GM10248 (cell line): Measurements from ENCODE around the gene TLR9.

Experiments
- CTCF ChIA-PET: fragments of 300-600 bp; sonication (Branson Sonifier 250); formaldehyde crosslinking; extraction: SDS; loops from one replicate; lab custom pipeline; 2021; ENCODE audit warnings: antibody characterized with exemption; lab: Yijun Ruan, JAX
- POLR2A ChIA-PET: fragments of 350-650 bp; sonication (Branson Sonifier 250); formaldehyde crosslinking; extraction: SDS; loops from one replicate; lab custom pipeline; 2020; ENCODE audit warnings: antibody characterized with exemption; lab: Yijun Ruan, JAX
- DNase-seq: peaks from one replicate; pipeline ENCODE4 v3.0.0; 2012; ENCODE audit errors: extremely low spot score
- TF ChIP-seq, protein P1 (sequence below): IDR thresholded peaks from 2 replicates; pipeline ENCODE4 v1.5.1; 2012; ENCODE audit warnings: mild to moderate bottlenecking, low read depth; ENCODE audit errors: extremely low read depth, missing control alignments, control extremely low read depth

TLR9 gene

DNA sequence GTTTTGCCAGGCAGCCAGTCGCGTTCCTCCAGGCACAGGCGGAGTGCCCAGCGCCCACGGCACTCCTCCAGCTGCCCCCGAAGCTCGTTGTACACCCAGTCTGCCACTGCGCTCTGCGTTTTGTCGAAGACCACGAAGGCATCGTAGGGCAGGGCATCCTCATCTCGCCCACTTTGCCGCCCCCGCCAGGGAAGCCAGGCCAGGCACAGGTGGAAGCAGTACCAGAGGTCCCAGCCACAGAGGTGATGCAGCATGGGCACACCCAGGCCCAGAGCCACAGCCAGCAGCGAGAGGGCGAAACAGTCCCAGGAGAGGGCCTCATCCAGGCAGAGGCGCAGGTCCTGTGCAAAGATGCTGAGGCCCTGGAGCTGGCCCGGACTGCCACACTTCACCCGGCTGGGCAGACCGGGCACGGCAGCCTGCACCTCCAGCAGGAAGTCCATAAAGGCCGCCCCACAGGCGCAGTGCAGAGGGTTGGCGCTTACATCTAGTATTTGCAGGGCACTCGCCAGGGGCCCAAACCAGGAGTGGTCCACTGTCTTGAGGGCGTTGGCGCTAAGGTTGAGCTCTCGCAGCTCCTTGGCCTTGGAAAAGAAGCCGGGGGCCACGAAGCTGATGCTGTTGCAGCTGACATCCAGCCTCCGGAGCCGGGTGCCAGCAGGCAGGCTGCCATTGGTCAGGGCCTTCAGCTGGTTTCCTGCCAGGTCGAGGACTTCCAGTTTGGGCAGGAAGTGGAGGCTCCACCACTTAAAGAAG, 3.7 kb downstream of the TLR9 start:
- ChIA-PET POLR2A (no interaction called here), CTCF (interaction anchor here (1.0 to 11.6 kb wide), 28 partner anchors 9 to 248 kb away, joined by 3 to 172 read pairs (median 9); partner anchors contain the start of genes ABHD14B, PPM1M, SEMA3G and TWF2)
- TF ChIP-seq, protein P1, sequence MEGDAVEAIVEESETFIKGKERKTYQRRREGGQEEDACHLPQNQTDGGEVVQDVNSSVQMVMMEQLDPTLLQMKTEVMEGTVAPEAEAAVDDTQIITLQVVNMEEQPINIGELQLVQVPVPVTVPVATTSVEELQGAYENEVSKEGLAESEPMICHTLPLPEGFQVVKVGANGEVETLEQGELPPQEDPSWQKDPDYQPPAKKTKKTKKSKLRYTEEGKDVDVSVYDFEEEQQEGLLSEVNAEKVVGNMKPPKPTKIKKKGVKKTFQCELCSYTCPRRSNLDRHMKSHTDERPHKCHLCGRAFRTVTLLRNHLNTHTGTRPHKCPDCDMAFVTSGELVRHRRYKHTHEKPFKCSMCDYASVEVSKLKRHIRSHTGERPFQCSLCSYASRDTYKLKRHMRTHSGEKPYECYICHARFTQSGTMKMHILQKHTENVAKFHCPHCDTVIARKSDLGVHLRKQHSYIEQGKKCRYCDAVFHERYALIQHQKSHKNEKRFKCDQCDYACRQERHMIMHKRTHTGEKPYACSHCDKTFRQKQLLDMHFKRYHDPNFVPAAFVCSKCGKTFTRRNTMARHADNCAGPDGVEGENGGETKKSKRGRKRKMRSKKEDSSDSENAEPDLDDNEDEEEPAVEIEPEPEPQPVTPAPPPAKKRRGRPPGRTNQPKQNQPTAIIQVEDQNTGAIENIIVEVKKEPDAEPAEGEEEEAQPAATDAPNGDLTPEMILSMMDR, result no peak
- no peak for DNase-seq

- TF ChIP-seq, protein P1, result no peak
- no peak for DNase-seq
- POLR2A ChIA-PET, result no interaction called here
- CTCF ChIA-PET, result interaction anchor here (0.6 to 11.6 kb wide), 46 partner anchors 10 to 227 kb away, joined by 3 to 172 read pairs (median 4); partner anchors contain the start of genes POC1A, PPM1M, SEMA3G and TWF2
Measured at GRCh38 chr3:52221141-52221562, 4.3 kb downstream of the TLR9 start.

DNA sequence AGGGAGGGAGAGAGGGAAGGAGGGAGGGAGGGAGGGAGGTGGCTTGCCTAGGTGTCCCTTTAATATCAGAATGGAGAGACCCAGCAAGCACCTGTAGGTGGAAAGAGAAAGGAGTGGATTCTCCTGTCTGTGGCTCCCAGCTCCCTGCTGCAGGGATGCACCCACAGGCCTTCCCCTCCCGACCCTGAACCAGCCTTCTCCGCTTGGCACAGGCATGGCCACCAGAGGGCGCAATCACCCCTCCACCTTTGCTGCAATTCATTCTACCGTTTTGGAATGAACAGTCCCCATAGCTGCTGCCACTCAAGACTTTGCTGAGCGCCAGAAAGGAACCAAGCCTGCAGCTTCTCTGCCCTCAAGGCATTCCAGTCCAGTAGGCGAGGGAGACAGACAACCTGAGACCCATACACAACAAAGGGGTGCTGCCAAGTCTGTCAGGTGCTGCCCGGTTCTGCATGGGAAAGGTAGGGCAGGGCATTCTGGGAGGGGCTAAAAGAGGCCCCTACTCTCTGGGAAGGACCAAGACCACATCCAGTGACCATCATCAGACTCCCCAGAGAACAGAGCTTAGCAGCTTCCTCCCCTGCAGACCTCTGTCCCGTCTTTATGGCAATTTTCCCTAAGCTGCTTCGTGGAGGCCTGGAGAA, 4.9 kb downstream of the TLR9 start:
- peak; percentile 85 for DNase-seq
- CTCF ChIA-PET, result interaction anchor here (0.6 to 11.6 kb wide), 50 partner anchors 11 to 226 kb away, joined by 3 to 172 read pairs (median 4); partner anchors contain the start of genes POC1A, PPM1M, SEMA3G and TWF2
- POLR2A ChIA-PET, result interaction anchor here (1.1 kb wide), 1 partner anchor 9 kb away, joined by 3 read pairs; no protein-coding TSS in a partner anchor

DNA sequence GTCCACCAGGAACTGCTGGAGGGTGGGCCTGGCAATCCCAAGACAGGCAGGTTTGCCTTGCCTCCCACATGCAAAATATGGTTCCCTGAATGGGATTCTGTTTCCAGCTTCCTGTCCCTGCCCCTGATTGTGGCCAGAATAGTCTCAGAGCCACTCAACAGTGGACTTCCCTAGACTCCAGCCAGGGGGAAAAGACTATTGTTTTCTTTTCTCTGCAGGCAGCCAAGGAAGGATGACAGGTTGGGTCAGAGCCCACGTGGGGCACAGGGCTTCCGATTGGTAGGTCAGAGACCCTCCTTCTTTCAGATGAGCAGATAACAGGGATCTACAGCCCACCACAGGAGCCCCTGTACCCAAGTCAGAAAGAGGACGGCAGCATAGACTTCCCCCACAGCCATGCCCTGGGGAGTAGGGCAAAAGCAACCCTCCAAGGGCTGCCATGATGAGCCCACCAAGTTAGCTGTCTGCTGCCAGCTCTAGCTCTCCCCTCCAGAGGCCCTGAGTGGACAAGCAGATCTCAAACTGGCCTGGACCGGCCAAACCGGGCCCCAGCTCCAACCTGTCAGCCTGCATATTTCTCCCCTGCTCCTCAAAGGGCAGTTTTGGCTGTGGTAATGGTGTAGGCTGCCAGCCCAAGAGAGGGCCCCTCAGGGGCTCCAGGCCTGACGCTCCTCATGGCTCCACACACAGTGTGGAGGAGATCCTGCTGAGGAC, 6.4 kb downstream of the TLR9 start:
- ChIA-PET POLR2A (interaction anchor here (0.8 kb wide), 1 partner anchor 40 kb away, joined by 3 read pairs; no protein-coding TSS in a partner anchor), CTCF (interaction anchor here (0.9 to 11.6 kb wide), 18 partner anchors 12 to 228 kb away, joined by 3 to 172 read pairs (median 14); partner anchors contain the start of genes PPM1M, SEMA3G, TWF2 and WDR82)
- TF ChIP-seq, protein P1, result no peak
- no peak for DNase-seq

More for the DNA sequence above, 4.9 kb downstream of the TLR9 start:
- TF ChIP-seq, protein P1, result peak; percentile 97

DNA sequence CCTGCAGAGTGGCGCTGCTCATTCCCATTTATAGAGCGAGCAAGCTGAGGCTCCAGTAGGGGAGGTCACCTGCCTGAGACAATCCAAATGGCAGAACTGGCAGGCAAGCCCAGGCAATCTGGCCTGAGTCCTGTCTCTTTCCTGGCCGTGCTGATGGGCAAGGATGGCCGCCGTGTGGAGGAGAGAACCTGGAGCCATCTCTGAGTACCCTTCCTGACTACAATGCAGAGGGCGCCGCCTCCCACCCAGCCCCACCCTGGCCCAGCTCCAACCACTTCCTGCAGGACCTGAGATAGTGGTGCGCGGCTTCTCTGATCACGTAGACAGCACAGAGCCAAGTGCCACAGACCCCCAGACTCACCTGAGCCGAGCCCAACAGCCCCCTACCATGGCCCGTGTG, 7.0 kb downstream of the TLR9 start:
- POLR2A ChIA-PET, result no interaction called here
- no peak for DNase-seq
- TF ChIP-seq, protein P1, result no peak
- CTCF ChIA-PET, result interaction anchor here (1.4 to 11.6 kb wide), 7 partner anchors 12 to 229 kb away, joined by 3 to 172 read pairs (median 39); partner anchors contain the start of genes SEMA3G and WDR82

DNA sequence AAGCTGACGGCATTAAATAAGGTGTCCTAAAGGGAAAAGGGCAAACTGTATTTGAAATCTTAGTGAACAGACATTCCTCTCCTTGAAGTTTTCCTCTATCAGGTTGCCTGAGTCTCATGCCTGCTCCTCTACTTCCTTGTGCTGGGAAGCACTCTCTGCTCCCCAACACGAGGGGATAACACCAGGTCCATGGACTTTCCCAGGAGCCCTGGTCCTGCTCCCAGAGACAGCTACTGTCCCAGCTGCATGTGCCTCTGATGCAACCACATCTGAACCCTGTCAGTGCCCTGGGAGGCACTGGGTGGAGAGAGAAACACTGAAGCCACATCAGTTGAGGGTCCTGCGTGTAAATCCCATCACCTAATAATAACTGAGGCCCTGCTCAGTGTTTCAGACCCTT, 7.4 kb downstream of the TLR9 start:
- ChIA-PET POLR2A (no interaction called here), CTCF (interaction anchor here (1.5 to 11.6 kb wide), 5 partner anchors 11 to 229 kb away, joined by 3 to 172 read pairs (median 98); partner anchors contain the start of gene SEMA3G)
- DNase-seq, result no peak
- TF ChIP-seq, protein P1, result no peak
